ENCODE measurements around the gene FRMPD4.

The FRMPD4 gene

DNA sequence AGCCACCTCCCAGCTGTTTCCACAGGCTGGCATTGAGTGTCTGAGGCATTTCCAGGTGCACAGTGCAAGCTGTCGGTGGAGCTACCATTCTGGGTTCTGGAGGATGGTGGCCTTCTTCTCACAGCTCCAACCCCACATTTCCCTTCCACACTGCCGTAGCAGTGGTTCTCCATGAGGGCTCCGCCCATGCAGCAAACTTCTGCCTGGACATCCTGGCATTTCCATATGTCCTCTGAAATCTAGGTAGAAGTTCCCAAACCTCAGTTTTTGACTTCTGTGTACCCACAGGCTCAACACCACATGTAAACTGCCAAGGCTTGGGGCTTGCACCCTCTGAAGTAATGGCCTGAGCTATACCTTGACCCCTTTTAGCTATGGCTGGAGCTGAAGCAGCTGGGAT is 10.3 kb upstream of the FRMPD4 start:
- ATAC-seq, result no peak
- TF ChIP-seq, protein P1, sequence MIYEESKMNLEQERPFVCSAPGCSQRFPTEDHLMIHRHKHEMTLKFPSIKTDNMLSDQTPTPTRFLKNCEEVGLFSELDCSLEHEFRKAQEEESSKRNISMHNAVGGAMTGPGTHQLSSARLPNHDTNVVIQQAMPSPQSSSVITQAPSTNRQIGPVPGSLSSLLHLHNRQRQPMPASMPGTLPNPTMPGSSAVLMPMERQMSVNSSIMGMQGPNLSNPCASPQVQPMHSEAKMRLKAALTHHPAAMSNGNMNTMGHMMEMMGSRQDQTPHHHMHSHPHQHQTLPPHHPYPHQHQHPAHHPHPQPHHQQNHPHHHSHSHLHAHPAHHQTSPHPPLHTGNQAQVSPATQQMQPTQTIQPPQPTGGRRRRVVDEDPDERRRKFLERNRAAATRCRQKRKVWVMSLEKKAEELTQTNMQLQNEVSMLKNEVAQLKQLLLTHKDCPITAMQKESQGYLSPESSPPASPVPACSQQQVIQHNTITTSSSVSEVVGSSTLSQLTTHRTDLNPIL (CRISPR knock-in tag; IDR thresholded peaks at IDR 0.05; ENCODE audit: low read depth), result no peak
- no peak for TF ChIP-seq GLIS3 (CRISPR knock-in tag; IDR thresholded peaks at IDR 0.05)
- TF ChIP-seq ZNF565 (CRISPR knock-in tag; conservative IDR thresholded peaks at IDR 0.05; ENCODE audit: low read depth), result no peak

- no peak for ATAC-seq
- TF ChIP-seq, protein P1 (CRISPR knock-in tag; IDR thresholded peaks at IDR 0.05; ENCODE audit: low read depth), result no peak
- TF ChIP-seq ZNF70 (CRISPR knock-in tag; IDR thresholded peaks at IDR 0.05) (no peak), ARNTL (CRISPR knock-in tag; IDR thresholded peaks at IDR 0.05; ENCODE audit: borderline replicate concordance, low read depth) (no peak), PATZ1 (CRISPR knock-in tag; IDR thresholded peaks at IDR 0.05; ENCODE audit: borderline replicate concordance) (no peak), ISL1 (CRISPR knock-in tag; IDR thresholded peaks at IDR 0.05) (no peak), POU6F1 (CRISPR knock-in tag; IDR thresholded peaks at IDR 0.05; ENCODE audit: borderline replicate concordance, low read depth) (no peak), ZC3H10 (CRISPR knock-in tag; IDR thresholded peaks at IDR 0.05) (no peak), ZNF565 (CRISPR knock-in tag; conservative IDR thresholded peaks at IDR 0.05; ENCODE audit: low read depth) (no peak), ZFP30 (CRISPR knock-in tag; IDR thresholded peaks at IDR 0.05) (no peak), ESRRG (CRISPR knock-in tag; IDR thresholded peaks at IDR 0.05) (no peak), OSR1 (CRISPR knock-in tag; IDR thresholded peaks at IDR 0.05) (no peak), CSDC2 (CRISPR knock-in tag; IDR thresholded peaks at IDR 0.05) (no peak), SNAI2 (CRISPR knock-in tag; IDR thresholded peaks at IDR 0.05) (no peak), RARB (CRISPR knock-in tag; IDR thresholded peaks at IDR 0.05) (no peak), PPARA (CRISPR knock-in tag; IDR thresholded peaks at IDR 0.05; ENCODE audit: borderline replicate concordance) (no peak)
- TF ChIP-seq, protein P2, sequence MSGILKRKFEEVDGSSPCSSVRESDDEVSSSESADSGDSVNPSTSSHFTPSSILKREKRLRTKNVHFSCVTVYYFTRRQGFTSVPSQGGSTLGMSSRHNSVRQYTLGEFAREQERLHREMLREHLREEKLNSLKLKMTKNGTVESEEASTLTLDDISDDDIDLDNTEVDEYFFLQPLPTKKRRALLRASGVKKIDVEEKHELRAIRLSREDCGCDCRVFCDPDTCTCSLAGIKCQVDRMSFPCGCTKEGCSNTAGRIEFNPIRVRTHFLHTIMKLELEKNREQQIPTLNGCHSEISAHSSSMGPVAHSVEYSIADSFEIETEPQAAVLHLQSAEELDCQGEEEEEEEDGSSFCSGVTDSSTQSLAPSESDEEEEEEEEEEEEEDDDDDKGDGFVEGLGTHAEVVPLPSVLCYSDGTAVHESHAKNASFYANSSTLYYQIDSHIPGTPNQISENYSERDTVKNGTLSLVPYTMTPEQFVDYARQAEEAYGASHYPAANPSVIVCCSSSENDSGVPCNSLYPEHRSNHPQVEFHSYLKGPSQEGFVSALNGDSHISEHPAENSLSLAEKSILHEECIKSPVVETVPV (CRISPR knock-in tag; IDR thresholded peaks at IDR 0.05), result no peak
- TF ChIP-seq, protein P3, sequence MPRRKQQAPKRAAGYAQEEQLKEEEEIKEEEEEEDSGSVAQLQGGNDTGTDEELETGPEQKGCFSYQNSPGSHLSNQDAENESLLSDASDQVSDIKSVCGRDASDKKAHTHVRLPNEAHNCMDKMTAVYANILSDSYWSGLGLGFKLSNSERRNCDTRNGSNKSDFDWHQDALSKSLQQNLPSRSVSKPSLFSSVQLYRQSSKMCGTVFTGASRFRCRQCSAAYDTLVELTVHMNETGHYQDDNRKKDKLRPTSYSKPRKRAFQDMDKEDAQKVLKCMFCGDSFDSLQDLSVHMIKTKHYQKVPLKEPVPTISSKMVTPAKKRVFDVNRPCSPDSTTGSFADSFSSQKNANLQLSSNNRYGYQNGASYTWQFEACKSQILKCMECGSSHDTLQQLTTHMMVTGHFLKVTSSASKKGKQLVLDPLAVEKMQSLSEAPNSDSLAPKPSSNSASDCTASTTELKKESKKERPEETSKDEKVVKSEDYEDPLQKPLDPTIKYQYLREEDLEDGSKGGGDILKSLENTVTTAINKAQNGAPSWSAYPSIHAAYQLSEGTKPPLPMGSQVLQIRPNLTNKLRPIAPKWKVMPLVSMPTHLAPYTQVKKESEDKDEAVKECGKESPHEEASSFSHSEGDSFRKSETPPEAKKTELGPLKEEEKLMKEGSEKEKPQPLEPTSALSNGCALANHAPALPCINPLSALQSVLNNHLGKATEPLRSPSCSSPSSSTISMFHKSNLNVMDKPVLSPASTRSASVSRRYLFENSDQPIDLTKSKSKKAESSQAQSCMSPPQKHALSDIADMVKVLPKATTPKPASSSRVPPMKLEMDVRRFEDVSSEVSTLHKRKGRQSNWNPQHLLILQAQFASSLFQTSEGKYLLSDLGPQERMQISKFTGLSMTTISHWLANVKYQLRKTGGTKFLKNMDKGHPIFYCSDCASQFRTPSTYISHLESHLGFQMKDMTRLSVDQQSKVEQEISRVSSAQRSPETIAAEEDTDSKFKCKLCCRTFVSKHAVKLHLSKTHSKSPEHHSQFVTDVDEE (CRISPR knock-in tag; IDR thresholded peaks at IDR 0.05), result no peak
Observed at GRCh38 chrX:12137951-12138360, 317 bp upstream of the FRMPD4 start.

GRCh38 chrX:12139934-12140611 is 1.8 kb downstream of the FRMPD4 start:
- TF ChIP-seq SNAI2 (CRISPR knock-in tag; IDR thresholded peaks at IDR 0.05) (no peak), CSDC2 (CRISPR knock-in tag; IDR thresholded peaks at IDR 0.05) (no peak), ZNF565 (CRISPR knock-in tag; conservative IDR thresholded peaks at IDR 0.05; ENCODE audit: low read depth) (no peak), ZNF8 (CRISPR knock-in tag; IDR thresholded peaks at IDR 0.05) (no peak), ESRRG (CRISPR knock-in tag; IDR thresholded peaks at IDR 0.05) (no peak), ISL1 (CRISPR knock-in tag; IDR thresholded peaks at IDR 0.05) (no peak)
- TF ChIP-seq, protein P3 (CRISPR knock-in tag; IDR thresholded peaks at IDR 0.05), result no peak
- no peak for ATAC-seq

Data from SK-N-SH treated with all-trans-retinoic acid at 6 μM for 48 hours (cell line).